Caco-2 (cell line): ENCODE data around the gene KIR2DL1. TPM values are rescaled to one million over a fixed set of nuclear protein-coding genes. Genes with fewer than 3 reads are reported as not detected.
"Not testable (repeated sequence)": the region's sequence is repeated elsewhere in the genome, so short reads cannot be mapped to it uniquely, and the experiment has no call there.

Experiments used
- BruUV-seq: library from RNA; stranded (reverse); fragments of 400-500 nt; replicated peaks from 2 replicates; lab custom pipeline; 2021; lab: Mats Ljungman, UMichigan
- CTCF ChIA-PET: fragments of 300-600 bp; sonication (Branson Sonifier 250); formaldehyde crosslinking; loops from one replicate; lab custom pipeline; 2022; ENCODE audit warnings: antibody characterized with exemption; lab: Charles Lee
- POLR2A ChIA-PET: fragments of 300-600 bp; sonication (Branson Sonifier 250); formaldehyde crosslinking; loops from one replicate; lab custom pipeline; 2022; ENCODE audit warnings: antibody characterized with exemption; lab: Charles Lee
- DNase-seq, 2 experiments: peaks; one replicate each; pipeline versions ENCODE4 v3.0.0 to v3.0.0-alpha.2; 2020 to 2022
- H3K27me3 ChIP-seq: replicated peaks from 2 replicates; pipeline ENCODE4 v1.6.0; 2011; ENCODE audit warnings: low read length; ENCODE audit not compliant: control insufficient read depth, insufficient read depth
- H3K36me3 ChIP-seq: 2 replicates; pipeline ENCODE4 v1.5.1; 2011; ENCODE audit warnings: low read length; ENCODE audit not compliant: control insufficient read depth, insufficient read depth
- H3K4me1 ChIP-seq: fragments of 250-450 bp; sonication (Bioruptor Pico); 2 replicates; pipeline ENCODE4 v1.5.1; 2020; ENCODE audit warnings: mild to moderate bottlenecking
- H3K4me3 ChIP-seq: 2 replicates; pipeline ENCODE4 v1.5.1; 2011; ENCODE audit warnings: low read depth, mild to moderate bottlenecking, control low read depth, low read length
- H3K9me3 ChIP-seq: fragments of 250-450 bp; sonication (Bioruptor Pico); 2 replicates; pipeline ENCODE4 v1.5.1; 2020; ENCODE audit warnings: mild to moderate bottlenecking, moderate library complexity
- H3K27ac Mint-ChIP-seq: one replicate; pipeline ENCODE4 v1.8.0; 2022; ENCODE audit warnings: mixed read lengths; ENCODE audit not compliant: unreplicated experiment
- H3K27me3 Mint-ChIP-seq: one replicate; pipeline ENCODE4 v1.8.0; 2022; ENCODE audit warnings: mixed read lengths; ENCODE audit not compliant: insufficient read depth, unreplicated experiment
- H3K36me3 Mint-ChIP-seq: one replicate; pipeline ENCODE4 v1.8.0; 2022; ENCODE audit warnings: mild to moderate bottlenecking, mixed read lengths; ENCODE audit not compliant: insufficient read depth, unreplicated experiment
- H3K4me1 Mint-ChIP-seq: one replicate; pipeline ENCODE4 v1.8.0; 2022; ENCODE audit warnings: low read depth, mixed read lengths; ENCODE audit not compliant: unreplicated experiment
- H3K4me3 Mint-ChIP-seq: one replicate; pipeline ENCODE4 v1.8.0; 2022; ENCODE audit warnings: mild to moderate bottlenecking, moderate library complexity, mixed read lengths; ENCODE audit not compliant: unreplicated experiment
- H3K9me3 Mint-ChIP-seq: one replicate; pipeline ENCODE4 v1.8.0; 2022; ENCODE audit warnings: mixed read lengths; ENCODE audit not compliant: unreplicated experiment
- intact Hi-C: fragments of 100-400 bp; cut with micrococcal nuclease; formaldehyde crosslinking; loops from one replicate; pipeline ENCODE4 v1.10.0; 2022; ENCODE audit not compliant: unreplicated experiment
- total RNA-seq: library from RNA; stranded (reverse); gene quantifications from 2 replicates; pipeline ENCODE4 v1.2.3, GENCODE V29; 2022
- TF ChIP-seq, protein P1 (sequence below), 2 experiments: fragments of 200-600 bp in 1 of 2; IDR thresholded peaks; 1 replicate in 1 of 2; 2 replicates in 1 of 2; pipeline versions ENCODE4 v1.5.1 to v1.8.0; 2011 to 2022; ENCODE audit warnings: antibody characterized with exemption in 1 of 2, control low read depth in 1 of 2, inconsistent platforms in 1 of 2, low read depth in 1 of 2, low read length in 1 of 2, mild to moderate bottlenecking in 1 of 2, moderate library complexity in 1 of 2; ENCODE audit not compliant: insufficient read depth in 1 of 2, severe bottlenecking in 1 of 2, unreplicated experiment in 1 of 2

The KIR2DL1 gene
- total RNA-seq, 1 experiment from 2014 or later = not detected

DNA sequence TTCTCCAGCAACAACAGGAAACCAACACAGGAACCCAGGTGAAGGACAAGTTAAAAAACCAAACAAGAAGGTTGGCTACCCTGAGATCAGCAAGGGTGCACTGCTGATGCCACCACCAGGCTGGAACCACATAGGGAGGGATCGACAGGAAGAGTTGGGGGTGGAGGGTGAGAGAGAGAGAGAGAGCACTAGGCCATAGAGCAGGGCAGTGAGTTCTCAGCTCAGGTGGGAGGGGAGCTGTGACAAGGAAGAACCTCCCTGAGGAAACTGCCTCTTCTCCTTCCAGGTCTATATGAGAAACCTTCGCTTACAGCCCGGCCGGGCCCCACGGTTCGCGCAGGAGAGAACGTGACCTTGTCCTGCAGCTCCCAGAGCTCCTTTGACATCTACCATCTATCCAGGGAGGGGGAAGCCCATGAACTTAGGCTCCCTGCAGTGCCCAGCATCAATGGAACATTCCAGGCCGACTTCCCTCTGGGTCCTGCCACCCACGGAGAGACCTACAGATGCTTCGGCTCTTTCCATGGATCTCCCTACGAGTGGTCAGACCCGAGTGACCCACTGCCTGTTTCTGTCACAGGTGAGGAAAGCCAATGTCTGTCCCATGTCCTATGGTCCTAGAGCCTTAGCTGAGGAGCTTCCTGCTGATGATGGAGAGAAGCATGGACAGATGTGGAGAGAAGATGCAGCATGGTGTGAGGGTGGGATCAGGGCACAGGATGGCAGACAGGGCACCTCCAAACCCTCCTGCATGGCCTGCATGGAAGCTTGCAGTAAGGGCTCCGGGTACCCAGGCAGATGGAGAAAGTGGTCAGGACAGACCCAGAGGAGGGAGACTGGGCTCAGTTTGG, 36.3 kb downstream of the KIR2DL1 start:
- BruUV-seq = no TSS peak
- POLR2A ChIA-PET = no interaction called here
- no peaks in the 10 kb centered on the region; the same call in 1 of the 2 replicates for H3K9me3 ChIP-seq
- no peaks in the 10 kb centered on the region for H3K36me3 ChIP-seq
- no peak overlapping the region for H3K4me3 Mint-ChIP-seq
- H3K9me3 Mint-ChIP-seq = peaks cover 9% of the 10 kb centered on the region
- no peak overlapping the region for H3K27ac Mint-ChIP-seq
- no peak overlapping the region for H3K4me3 ChIP-seq
- H3K36me3 Mint-ChIP-seq = no peaks in the 10 kb centered on the region
- H3K4me1 ChIP-seq = no peaks in the 10 kb centered on the region
- no peaks in the 10 kb centered on the region for H3K27me3 ChIP-seq
- peaks cover 40% of the 10 kb centered on the region for H3K27me3 Mint-ChIP-seq
- no peak for DNase-seq
- no peaks in the 10 kb centered on the region for H3K4me1 Mint-ChIP-seq
- TF ChIP-seq, protein P1, sequence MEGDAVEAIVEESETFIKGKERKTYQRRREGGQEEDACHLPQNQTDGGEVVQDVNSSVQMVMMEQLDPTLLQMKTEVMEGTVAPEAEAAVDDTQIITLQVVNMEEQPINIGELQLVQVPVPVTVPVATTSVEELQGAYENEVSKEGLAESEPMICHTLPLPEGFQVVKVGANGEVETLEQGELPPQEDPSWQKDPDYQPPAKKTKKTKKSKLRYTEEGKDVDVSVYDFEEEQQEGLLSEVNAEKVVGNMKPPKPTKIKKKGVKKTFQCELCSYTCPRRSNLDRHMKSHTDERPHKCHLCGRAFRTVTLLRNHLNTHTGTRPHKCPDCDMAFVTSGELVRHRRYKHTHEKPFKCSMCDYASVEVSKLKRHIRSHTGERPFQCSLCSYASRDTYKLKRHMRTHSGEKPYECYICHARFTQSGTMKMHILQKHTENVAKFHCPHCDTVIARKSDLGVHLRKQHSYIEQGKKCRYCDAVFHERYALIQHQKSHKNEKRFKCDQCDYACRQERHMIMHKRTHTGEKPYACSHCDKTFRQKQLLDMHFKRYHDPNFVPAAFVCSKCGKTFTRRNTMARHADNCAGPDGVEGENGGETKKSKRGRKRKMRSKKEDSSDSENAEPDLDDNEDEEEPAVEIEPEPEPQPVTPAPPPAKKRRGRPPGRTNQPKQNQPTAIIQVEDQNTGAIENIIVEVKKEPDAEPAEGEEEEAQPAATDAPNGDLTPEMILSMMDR (IDR thresholded peaks at IDR 0.05; ENCODE audit: insufficient read depth in 1 of 2, low read depth in 1 of 2, low read length in 1 of 2, severe bottlenecking in 1 of 2, unreplicated experiment in 1 of 2) = no peak
- intact Hi-C loops = no loop called here
- CTCF ChIA-PET = no interaction called here

DNA sequence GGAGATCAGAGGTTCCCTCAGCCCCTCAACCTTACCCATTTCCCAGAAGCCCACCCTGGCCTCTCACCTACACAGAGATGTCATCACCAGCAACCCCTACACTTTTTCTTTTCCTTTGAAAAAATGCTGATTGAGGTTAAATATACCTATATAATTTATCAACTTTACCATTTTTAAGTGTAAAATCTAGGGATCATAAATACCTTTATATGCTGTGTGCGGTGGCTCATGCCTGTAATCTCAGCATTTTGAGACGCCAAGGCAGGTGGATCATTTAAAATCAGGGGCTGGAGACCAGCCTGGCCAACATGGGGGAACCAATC, 36.9 kb downstream of the KIR2DL1 start:
- H3K27me3 Mint-ChIP-seq = peaks cover 36% of the 10 kb centered on the region
- no peaks in the 10 kb centered on the region for H3K36me3 ChIP-seq
- TF ChIP-seq, protein P1 (IDR thresholded peaks at IDR 0.05; ENCODE audit: insufficient read depth in 1 of 2, low read depth in 1 of 2, low read length in 1 of 2, severe bottlenecking in 1 of 2, unreplicated experiment in 1 of 2) = no peak
- DNase-seq = no peak
- no peak overlapping the region for H3K27ac Mint-ChIP-seq
- ChIA-PET POLR2A (no interaction called here), CTCF (no interaction called here)
- H3K27me3 ChIP-seq = no peaks in the 10 kb centered on the region
- H3K36me3 Mint-ChIP-seq = no peaks in the 10 kb centered on the region
- H3K9me3 ChIP-seq = no peaks in the 10 kb centered on the region; the same call in 1 of the 2 replicates
- no peak overlapping the region for H3K4me3 ChIP-seq
- intact Hi-C loops = no loop called here
- no peak overlapping the region for H3K4me3 Mint-ChIP-seq
- H3K4me1 Mint-ChIP-seq = no peaks in the 10 kb centered on the region
- H3K4me1 ChIP-seq = no peaks in the 10 kb centered on the region
- H3K9me3 Mint-ChIP-seq = peaks cover 9% of the 10 kb centered on the region
- no TSS peak for BruUV-seq

DNA sequence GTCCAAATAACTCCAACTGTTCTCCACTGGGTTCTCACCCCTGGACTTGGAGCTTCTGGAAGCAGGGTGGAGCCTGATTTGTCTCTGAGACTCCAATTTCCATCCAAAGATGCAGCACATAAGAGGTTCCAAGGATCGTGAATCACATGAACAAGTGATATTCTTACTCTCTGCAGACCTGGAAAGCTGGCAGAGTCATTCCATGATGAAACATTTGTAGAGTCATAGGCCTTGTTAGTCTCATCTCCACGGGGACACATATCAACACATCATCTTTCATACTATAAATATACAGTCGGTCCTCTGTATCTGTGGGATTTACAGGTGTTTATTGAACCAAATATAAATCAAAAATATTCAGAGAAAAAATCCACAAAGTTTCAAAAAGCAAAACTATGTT, 45.0 kb downstream of the KIR2DL1 start:
- H3K9me3 ChIP-seq, BruUV-seq, POLR2A ChIA-PET, H3K4me1 ChIP-seq, H3K4me3 Mint-ChIP-seq, H3K27me3 ChIP-seq, DNase-seq, H3K9me3 Mint-ChIP-seq, H3K36me3 Mint-ChIP-seq, CTCF ChIA-PET, intact Hi-C loops, H3K27ac Mint-ChIP-seq, H3K4me3 ChIP-seq, H3K4me1 Mint-ChIP-seq, H3K36me3 ChIP-seq: not testable (repeated sequence)
- peaks cover 26% of the 10 kb centered on the region for H3K27me3 Mint-ChIP-seq

DNA sequence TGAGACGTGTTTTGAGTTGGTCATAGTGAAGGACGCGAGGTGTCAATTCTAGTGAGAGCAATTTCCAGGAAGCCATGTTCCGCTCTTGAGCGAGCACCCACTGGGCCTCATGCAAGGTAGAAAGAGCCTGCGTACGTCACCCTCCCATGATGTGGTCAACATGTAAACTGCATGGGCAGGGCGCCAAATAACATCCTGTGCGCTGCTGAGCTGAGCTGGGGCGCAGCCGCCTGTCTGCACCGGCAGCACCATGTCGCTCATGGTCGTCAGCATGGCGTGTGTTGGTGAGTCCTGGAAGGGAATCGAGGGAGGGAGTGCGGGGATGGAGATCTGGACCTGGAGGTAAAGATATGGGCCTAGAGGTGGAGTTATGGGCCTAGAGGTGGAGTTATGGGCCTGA, 46.7 kb downstream of the KIR2DL1 start, which contains the start of gene KIR3DL1:
Gene KIR3DL1 (plus strand): TSS at position 218 of the 400 bp plus-strand sequence.
- H3K4me1 Mint-ChIP-seq, H3K9me3 Mint-ChIP-seq, intact Hi-C loops, H3K4me3 Mint-ChIP-seq, BruUV-seq, DNase-seq, H3K4me1 ChIP-seq, H3K36me3 Mint-ChIP-seq, H3K4me3 ChIP-seq, H3K27me3 ChIP-seq, H3K9me3 ChIP-seq, H3K27ac Mint-ChIP-seq, CTCF ChIA-PET, H3K36me3 ChIP-seq, POLR2A ChIA-PET: not testable (repeated sequence)
- peaks cover 28% of the 10 kb centered on the region for H3K27me3 Mint-ChIP-seq
